Measurements from ENCODE around the gene GNAI3.

Gene GNAI3

GRCh38 chr1:109546311-109547109 lies 1.9 kb upstream of the GNAI3 start:
- peak; percentile 82 for DNase-seq (ENCODE audit: low spot score)

- no peak for DNase-seq (ENCODE audit: low spot score)
Observed at GRCh38 chr1:109547463-109548320, 723 bp upstream of the GNAI3 start.

DNA sequence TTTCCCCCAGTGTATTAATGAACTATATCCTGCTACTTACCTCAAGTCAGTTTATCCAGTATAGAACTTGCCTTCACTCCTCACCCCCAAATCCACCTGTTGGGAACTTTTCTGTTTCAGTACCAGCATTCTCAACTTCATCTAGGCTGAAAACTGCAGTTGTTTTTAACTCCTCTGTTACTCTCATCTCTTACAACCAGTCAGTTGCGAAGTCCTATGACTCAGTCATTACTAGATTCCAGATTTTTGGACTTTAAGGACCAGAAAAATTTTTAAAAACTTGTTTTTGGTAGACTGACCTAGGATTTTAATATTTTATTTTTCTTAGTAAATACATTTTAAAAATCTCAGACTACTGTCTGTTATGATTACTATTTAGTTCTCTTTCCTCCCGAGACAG lies 8.1 kb downstream of the GNAI3 start:
- no peak for DNase-seq (ENCODE audit: low spot score)

- no peak for DNase-seq (ENCODE audit: low spot score)
Observed at GRCh38 chr1:109557520-109557919, 9.1 kb downstream of the GNAI3 start.

- DNase-seq (ENCODE audit: low spot score): no peak
Observed at GRCh38 chr1:109559995-109560394, 11.6 kb downstream of the GNAI3 start.

DNA sequence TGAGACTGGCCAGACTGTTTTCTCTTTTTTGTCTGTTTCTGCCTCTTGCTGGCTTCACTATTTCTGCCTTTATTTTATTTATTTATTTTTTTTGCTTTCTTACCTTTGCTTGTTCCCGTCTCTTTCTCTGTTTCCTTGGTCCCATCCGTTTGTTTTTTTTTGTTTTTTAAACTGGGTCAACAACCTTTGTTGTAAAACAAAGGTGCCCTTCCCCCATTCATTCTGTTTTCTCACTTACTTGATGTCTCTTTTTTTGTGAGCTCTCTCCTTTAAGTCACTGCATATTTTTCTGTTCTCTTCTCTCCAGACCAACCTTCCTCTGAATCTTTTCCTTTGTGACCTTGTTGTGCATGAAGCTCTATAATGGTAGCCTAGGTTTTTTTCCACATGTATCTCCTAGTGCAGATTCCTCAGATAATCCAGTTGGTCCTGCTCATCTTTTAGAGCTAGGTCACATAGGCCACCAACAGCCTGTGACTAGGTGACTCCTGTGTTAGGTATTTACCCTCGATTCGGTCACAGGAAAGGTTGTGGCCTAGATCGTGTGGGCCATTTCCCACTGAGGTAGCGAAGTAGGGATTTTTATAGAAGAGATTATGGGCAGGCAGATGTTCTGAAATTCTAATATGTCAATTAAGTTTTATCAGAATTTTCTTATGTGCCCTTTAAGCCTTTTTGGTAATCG lies 15.9 kb downstream of the GNAI3 start:
- no peak for DNase-seq (ENCODE audit: low spot score)

DNA sequence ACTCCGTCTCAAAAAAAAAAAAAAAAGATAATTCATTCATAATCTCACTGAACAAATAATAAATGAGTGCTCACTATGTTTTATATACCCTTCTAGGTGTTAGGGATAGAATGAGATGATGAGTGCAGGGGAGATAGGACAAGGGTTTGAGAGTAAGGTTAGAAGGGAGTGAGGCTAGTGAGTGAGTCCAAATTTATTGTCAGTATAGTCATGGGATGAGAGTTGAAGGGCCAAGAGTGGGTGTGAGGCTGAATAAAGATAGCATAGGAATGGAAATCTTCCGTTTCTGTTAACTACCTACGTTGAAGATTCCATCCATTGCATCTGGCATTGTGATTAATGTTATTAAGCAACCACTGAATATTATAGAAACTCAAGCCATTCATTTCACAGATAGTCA lies 16.8 kb downstream of the GNAI3 start:
- no peak for DNase-seq (ENCODE audit: low spot score)

DNA sequence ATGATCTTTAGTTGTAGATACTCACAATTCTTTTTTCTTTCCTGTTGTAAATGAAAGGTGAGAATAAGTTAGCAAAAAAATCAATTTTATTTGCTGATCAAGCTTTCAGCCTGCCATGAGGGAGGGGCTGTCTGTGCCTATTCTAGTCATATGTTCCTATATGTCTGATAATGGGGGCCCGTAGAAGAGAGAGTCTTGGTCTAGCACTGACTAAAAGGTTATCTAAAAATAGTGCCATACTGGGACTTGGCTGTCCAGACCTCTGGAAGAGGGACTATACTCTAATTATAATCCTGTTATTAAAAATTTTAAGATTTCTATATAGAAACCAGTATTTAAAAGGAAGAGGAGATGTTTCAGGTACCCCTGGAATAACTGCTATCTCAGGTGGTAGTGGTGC lies 18.6 kb downstream of the GNAI3 start:
- no peak for DNase-seq (ENCODE audit: low spot score)

GRCh38 chr1:109567877-109568672 lies 19.7 kb downstream of the GNAI3 start:
- no peak for DNase-seq (ENCODE audit: low spot score)

DNA sequence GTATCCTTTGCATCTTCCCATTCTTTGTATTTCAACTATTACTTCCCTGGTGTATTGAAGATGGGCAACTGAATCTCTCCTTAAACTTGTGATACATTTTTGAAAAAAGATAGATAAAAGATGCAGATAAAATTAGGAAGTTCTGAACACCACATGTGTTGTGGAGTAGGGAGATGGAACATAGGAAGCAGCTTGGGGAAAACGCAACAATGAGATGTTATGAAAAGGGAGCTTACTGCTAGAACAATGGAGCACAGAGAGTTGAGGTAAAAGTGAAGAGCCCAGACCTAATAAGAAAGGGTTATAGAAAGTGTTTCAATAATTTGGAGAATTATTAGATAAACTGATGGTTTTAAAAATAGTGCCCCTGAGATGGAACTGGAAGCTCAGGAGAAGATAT lies 20.9 kb downstream of the GNAI3 start:
- no peak for DNase-seq (ENCODE audit: low spot score)

- DNase-seq (ENCODE audit: low spot score): no peak
Observed at GRCh38 chr1:109570414-109570813, 22.0 kb downstream of the GNAI3 start.

DNA sequence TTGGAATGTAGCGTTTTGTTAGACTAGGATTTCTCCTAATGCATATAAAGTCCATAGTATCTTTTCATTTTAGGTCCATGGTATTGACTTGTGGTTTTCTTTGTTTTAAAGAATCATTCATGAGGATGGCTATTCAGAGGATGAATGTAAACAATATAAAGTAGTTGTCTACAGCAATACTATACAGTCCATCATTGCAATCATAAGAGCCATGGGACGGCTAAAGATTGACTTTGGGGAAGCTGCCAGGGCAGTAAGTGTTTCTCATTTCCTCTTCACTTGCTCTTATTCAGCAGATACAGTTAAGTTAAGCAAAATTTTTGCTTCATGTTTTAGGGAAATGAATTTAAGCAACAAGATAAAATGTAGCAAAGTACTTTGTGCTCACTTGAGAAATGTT lies 25.4 kb downstream of the GNAI3 start:
- no peak for DNase-seq (ENCODE audit: low spot score)

DNA sequence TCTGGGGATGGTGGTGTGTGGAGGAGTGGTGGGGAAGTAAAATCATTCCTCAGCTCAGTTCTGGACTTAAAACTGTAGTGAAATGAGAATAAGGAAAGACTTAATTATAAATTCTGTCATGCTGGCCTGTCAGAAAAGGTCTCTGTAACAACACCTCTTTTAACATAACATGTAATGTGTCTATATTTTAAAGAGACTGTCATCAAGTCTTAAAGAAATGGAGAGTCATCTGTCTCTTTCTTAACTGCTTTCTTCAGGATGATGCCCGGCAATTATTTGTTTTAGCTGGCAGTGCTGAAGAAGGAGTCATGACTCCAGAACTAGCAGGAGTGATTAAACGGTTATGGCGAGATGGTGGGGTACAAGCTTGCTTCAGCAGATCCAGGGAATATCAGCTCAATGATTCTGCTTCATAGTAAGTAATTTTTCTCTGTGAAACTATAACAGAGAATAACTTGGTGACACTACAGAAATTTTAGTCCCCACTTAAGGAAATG lies 30.6 kb downstream of the GNAI3 start:
- no peak for DNase-seq (ENCODE audit: low spot score)

GRCh38 chr1:109579491-109579890 lies 31.1 kb downstream of the GNAI3 start:
- no peak for DNase-seq (ENCODE audit: low spot score)

DNA sequence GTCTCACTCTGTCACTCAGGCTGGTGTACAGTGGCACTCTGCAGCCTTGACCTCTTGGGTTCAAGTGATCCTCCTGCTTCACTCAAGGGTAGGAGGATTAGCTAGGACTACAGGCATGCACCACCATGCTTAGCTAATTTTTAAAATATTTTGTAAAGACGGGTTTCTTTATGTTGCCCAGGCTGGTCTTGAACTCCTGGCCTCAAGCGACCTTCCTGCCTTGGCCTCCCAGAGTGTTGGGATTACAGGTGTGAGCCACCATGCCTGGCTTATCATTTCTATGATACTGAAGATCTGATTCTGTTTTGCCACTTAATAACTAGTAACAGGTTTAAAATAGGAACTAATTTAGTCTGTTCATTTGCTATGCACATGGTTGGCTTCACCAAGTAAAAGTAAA lies 33.6 kb downstream of the GNAI3 start:
- no peak for DNase-seq (ENCODE audit: low spot score)

GRCh38 chr1:109584766-109585165 lies 36.4 kb downstream of the GNAI3 start:
- DNase-seq (ENCODE audit: low spot score): no peak

DNA sequence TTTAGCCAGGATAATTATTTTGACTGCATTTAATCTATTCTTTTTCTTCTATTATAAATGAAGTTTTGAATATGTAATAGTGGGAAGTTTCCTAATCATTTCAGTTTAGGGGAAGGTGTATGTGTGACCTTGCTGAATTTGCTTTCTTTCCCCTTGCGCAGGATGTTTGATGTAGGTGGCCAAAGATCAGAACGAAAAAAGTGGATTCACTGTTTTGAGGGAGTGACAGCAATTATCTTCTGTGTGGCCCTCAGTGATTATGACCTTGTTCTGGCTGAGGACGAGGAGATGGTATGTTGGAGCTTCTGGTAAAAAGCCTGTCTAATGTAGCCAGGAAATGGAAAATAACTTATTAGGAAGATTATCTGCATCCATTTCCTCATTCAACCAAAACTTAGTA lies 37.6 kb downstream of the GNAI3 start:
- DNase-seq (ENCODE audit: low spot score): no peak

- no peak for DNase-seq (ENCODE audit: low spot score)
Observed at GRCh38 chr1:109589177-109589576, 40.8 kb downstream of the GNAI3 start.

- DNase-seq (ENCODE audit: low spot score): no peak
Observed at GRCh38 chr1:109589679-109590078, 41.3 kb downstream of the GNAI3 start.

DNA sequence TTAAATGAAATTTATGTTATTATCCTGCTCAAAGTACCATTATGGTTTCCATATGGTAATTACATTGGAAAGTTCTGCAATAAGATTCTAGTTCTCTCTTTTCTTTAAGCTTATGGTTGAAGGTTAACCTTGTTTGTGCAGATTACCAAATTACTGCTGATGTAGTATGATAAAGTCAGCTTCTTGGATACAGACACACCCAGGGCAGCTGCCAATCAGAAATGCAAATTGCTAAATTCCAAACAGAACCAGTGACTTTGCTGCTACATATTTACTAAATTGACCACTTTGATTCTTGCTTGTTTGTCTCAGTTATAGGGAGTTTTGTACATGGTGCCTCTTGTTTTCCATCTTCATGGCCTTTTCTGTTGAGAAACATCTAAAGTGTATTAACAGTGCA lies 44.5 kb downstream of the GNAI3 start:
- DNase-seq (ENCODE audit: low spot score): no peak

DNA sequence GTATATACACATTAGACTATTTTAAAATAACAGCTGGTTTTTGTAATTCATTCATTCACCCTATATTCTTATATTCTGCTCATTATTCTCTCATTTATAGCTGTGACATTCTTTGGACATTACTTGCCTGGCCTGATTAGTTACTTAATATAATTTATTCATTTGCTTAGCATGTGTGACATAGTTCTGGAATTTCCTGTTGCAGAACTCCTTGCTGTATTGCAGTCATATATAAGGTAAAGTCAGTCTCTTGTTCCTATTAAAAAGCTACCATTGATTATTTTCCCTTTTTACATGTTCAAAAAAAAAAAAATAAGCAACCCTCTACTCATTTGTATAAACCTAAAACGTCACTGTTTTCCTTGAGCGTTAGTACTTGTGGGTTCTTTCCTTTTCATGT lies 47.1 kb downstream of the GNAI3 start:
- DNase-seq (ENCODE audit: low spot score): no peak

DNA sequence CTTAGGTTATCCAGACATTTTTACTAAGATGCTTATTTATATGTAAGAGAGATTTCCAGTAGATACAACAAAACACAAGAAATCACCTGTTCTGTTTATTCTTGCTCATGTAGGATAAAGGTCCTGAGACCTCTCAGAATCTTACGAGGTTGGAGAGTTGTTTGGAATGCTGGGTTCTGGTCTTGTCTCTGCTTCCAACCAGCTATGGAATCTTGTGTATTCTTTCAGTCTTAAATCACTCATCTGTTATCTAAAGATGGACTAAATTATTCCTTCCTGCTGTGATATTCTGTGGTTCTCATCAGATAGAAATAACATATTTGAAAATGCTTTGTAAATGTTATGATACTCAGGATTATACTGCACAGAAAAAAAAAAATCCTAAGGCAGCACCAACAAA lies 49.7 kb downstream of the GNAI3 start:
- DNase-seq (ENCODE audit: low spot score): no peak
